ENCODE data around the gene CASKIN2. TPM values are rescaled to one million over a fixed set of nuclear protein-coding genes. Genes with fewer than 3 reads are reported as not detected.

Gene CASKIN2
- total RNA-seq, 1 experiment from 2014 or later, result 6.0 TPM

GRCh38 chr17:75549246-75550138 lies 34.2 kb upstream of the CASKIN2 start:
- no peak for DNase-seq (ENCODE audit: low read depth)

- DNase-seq (ENCODE audit: low read depth), result no peak
Observed at GRCh38 chr17:75548813-75549212, 33.5 kb upstream of the CASKIN2 start.

GRCh38 chr17:75547091-75547490 lies 31.8 kb upstream of the CASKIN2 start:
- DNase-seq (ENCODE audit: low read depth), result no peak

GRCh38 chr17:75546181-75546580 lies 30.8 kb upstream of the CASKIN2 start:
- no peak for DNase-seq (ENCODE audit: low read depth)

- no peak for DNase-seq (ENCODE audit: low read depth)
Observed at GRCh38 chr17:75544250-75544649, 28.9 kb upstream of the CASKIN2 start.

- DNase-seq (ENCODE audit: low read depth), result no peak
Observed at GRCh38 chr17:75542728-75543336, 27.5 kb upstream of the CASKIN2 start.

GRCh38 chr17:75542229-75542628 lies 26.9 kb upstream of the CASKIN2 start:
- DNase-seq (ENCODE audit: low read depth), result no peak

- no peak for DNase-seq (ENCODE audit: low read depth)
Observed at GRCh38 chr17:75540923-75541503, 25.7 kb upstream of the CASKIN2 start.

- no peak for DNase-seq (ENCODE audit: low read depth)
Observed at GRCh38 chr17:75539967-75540729, 24.8 kb upstream of the CASKIN2 start.

- no peak for DNase-seq (ENCODE audit: low read depth)
Observed at GRCh38 chr17:75536366-75536765, 21.0 kb upstream of the CASKIN2 start.

- no peak for DNase-seq (ENCODE audit: low read depth)
Observed at GRCh38 chr17:75535871-75536270, 20.5 kb upstream of the CASKIN2 start.

- no peak for DNase-seq (ENCODE audit: low read depth)
Observed at GRCh38 chr17:75535119-75535537, 19.8 kb upstream of the CASKIN2 start.

GRCh38 chr17:75531721-75532072 lies 16.4 kb upstream of the CASKIN2 start:
- no peak for DNase-seq (ENCODE audit: low read depth)

- DNase-seq (ENCODE audit: low read depth), result no peak
Observed at GRCh38 chr17:75530837-75531720, 15.7 kb upstream of the CASKIN2 start.

GRCh38 chr17:75526555-75527270 lies 11.4 kb upstream of the CASKIN2 start:
- no peak for DNase-seq (ENCODE audit: low read depth)

- DNase-seq (ENCODE audit: low read depth), result no peak
Observed at GRCh38 chr17:75525806-75526554, 10.6 kb upstream of the CASKIN2 start.

- DNase-seq (ENCODE audit: low read depth), result peak; percentile 85
Observed at GRCh38 chr17:75524970-75525805, 9.9 kb upstream of the CASKIN2 start, which contains the start of gene LLGL2. Gene LLGL2, plus strand, starts transcription at chr17:75525697. Its CDS starts 17,730 bp downstream, at chr17:75543427.

GRCh38 chr17:75524269-75524969 lies 9.1 kb upstream of the CASKIN2 start:
- DNase-seq (ENCODE audit: low read depth), result no peak
